Cardiac muscle cell (in vitro differentiated cells and primary cell): ENCODE data around the gene LEF1. TPM values are rescaled to one million over a fixed set of nuclear protein-coding genes. Genes with fewer than 3 reads are reported as not detected.

Source experiments
- DNase-seq, 2 donors: peaks; one replicate each; pipeline versions ENCODE4 v3.0.0 to v3.0.0-alpha.2; 2010 to 2017; ENCODE audit warnings: low read depth in 1 of 2, low spot score in 1 of 2
- H3K27ac ChIP-seq: fragments of 200-600 bp; sonication (generic); 2 replicates; pipeline ENCODE4 v1.5.1; 2016
- H3K27me3 ChIP-seq: fragments of 200-600 bp; sonication (generic); 2 replicates; pipeline ENCODE4 v1.6.0; 2016; ENCODE audit warnings: control low read depth
- H3K36me3 ChIP-seq: fragments of 200-600 bp; sonication (generic); 2 replicates; pipeline ENCODE4 v1.5.1; 2016; ENCODE audit warnings: control low read depth
- H3K4me1 ChIP-seq: fragments of 200-600 bp; sonication (generic); 2 replicates; pipeline ENCODE4 v1.8.1; 2017; ENCODE audit warnings: low read depth, mild to moderate bottlenecking, mixed run types
- H3K4me3 ChIP-seq: fragments of 200-600 bp; sonication (generic); 2 replicates; pipeline ENCODE4 v1.5.1; 2016; ENCODE audit warnings: mild to moderate bottlenecking
- H3K9me3 ChIP-seq: fragments of 200-600 bp; sonication (generic); 2 replicates; pipeline ENCODE4 v1.5.1; 2017; ENCODE audit warnings: low read depth, mild to moderate bottlenecking, control low read depth
- polyA plus RNA-seq: library from polyadenylated mRNA; unstranded; fragments of >200 nt; fragmentation: Nextera tagmentation; extraction: Ambion mirVana; gene quantifications from 2 replicates; pipeline ENCODE4 v1.2.1, GENCODE V29; 2016
- total RNA-seq: library from RNA; depleted of rRNA; stranded (reverse); fragments of >200 nt; gene quantifications from 2 replicates; pipeline ENCODE4 v1.2.3, GENCODE V29; 2016
- TF ChIP-seq, protein P1 (sequence below): IDR thresholded peaks from 2 replicates; pipeline ENCODE4 v1.5.1; 2012; ENCODE audit warnings: low read depth, mild to moderate bottlenecking, low read length

The LEF1 gene
- total and polyA plus RNA-seq, 2 experiments from 2014 or later = 69.1 to 70.3 TPM

DNA sequence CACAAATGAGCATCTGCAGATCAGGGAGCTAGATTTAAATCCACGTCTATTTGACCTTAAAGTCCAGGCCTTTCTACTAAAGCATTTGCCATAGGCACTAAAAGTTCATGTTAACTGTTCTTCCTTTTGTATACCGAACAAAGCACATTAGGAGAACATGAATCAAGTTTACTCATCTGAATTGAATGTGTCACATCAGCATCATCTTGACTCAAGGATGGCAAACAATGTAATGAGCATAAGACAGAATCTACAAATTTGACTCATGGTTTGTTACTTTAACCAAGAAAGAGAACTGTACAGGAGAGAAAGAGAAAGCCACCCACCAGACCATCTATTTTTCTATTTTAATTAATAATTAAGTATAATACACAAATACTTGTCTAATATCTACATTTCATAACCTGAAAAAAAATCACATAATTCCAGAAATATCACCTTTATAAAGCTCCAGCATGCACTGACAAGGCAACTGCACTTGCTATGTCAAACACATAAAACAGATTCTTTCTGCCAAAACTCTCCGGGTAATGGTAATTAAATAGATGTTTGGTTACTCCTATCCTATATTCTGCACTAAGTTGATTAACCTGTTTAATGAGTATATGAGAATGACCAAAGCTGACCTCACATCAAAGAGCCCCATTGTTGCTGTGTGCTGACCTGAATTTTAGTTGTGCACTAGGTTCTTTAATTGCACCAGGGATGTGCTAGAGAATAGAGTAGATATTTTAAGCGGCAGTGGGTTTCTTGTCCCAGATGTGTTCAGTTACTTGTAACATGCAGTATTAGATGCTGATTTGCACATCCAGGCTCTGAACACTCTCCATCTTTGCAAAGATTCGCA, 42.5 kb upstream of the LEF1 start:
- no peaks in the 10 kb centered on the region for H3K36me3 ChIP-seq
- TF ChIP-seq, protein P1, sequence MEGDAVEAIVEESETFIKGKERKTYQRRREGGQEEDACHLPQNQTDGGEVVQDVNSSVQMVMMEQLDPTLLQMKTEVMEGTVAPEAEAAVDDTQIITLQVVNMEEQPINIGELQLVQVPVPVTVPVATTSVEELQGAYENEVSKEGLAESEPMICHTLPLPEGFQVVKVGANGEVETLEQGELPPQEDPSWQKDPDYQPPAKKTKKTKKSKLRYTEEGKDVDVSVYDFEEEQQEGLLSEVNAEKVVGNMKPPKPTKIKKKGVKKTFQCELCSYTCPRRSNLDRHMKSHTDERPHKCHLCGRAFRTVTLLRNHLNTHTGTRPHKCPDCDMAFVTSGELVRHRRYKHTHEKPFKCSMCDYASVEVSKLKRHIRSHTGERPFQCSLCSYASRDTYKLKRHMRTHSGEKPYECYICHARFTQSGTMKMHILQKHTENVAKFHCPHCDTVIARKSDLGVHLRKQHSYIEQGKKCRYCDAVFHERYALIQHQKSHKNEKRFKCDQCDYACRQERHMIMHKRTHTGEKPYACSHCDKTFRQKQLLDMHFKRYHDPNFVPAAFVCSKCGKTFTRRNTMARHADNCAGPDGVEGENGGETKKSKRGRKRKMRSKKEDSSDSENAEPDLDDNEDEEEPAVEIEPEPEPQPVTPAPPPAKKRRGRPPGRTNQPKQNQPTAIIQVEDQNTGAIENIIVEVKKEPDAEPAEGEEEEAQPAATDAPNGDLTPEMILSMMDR = no peak
- H3K4me3 ChIP-seq = no peak overlapping the region
- H3K9me3 ChIP-seq = no peaks in the 10 kb centered on the region
- no peak for DNase-seq
- peaks cover 16% of the 10 kb centered on the region for H3K4me1 ChIP-seq
- H3K27ac ChIP-seq = no peak overlapping the region
- H3K27me3 ChIP-seq = no peaks in the 10 kb centered on the region

DNA sequence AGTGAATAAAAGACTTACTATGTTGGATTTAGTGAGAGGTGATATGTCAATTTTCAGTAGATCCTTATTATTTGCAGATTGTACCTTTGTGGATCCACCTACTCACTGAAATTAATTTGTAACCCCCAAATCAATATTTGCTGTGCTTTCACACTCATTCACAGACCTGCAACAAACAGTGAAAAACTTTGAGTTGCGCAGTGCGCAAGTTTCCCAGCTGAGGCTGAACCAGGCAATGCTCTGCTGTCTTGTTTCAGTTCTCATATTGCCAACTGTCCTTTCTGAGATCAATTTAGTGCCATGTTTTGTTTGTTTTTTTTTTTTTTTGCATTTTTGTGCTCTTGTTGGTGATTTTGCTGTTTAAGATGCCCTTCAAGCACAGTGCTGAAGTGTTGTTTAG, 40.8 kb upstream of the LEF1 start:
- TF ChIP-seq, protein P1 = no peak
- DNase-seq = no peak
- no peak overlapping the region for H3K4me3 ChIP-seq
- H3K9me3 ChIP-seq = no peaks in the 10 kb centered on the region
- no peaks in the 10 kb centered on the region for H3K27me3 ChIP-seq
- no peaks in the 10 kb centered on the region for H3K36me3 ChIP-seq
- H3K27ac ChIP-seq = no peak overlapping the region
- H3K4me1 ChIP-seq = peaks cover 16% of the 10 kb centered on the region

DNA sequence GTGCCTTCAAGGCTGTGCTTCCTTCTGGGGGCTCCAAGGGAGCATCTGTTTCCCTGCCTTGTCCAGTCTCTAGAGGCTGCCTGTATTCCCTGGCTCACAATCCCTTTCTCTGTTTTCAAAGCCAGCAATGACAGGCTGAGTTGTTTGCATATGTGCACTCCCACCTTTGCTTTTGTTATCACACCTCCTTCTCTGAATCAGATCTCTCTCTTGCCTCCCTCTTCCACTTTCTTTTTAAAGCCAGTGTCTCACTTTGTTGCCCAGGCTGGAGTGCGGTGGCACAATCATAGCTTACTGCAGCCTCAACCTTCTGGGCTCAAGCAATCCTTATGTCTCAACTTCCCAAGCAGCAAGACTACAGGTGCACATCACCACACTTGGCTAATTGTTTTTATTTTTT, 37.1 kb upstream of the LEF1 start:
- TF ChIP-seq, protein P1 = no peak

DNA sequence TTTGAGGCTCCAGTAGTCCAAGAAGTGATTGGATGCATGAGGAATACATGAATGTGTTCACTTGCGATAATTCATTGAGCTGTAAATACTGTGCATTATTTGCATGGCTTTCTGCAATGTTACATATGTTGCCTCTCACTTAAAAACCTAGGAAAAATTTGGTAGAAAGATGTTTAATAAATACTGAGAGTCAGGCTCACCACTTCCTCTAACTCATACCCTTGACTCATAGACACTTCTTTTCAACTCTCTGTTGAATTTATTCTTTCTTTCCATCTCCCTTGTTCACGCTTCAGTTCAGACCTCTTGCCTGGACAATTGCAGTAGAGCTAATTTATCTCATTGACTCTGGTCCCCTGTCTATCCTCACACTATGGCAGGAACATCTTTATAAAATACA, 35.8 kb upstream of the LEF1 start:
- Histone ChIP-seq H3K9me3 (no peaks in the 10 kb centered on the region), H3K36me3 (no peaks in the 10 kb centered on the region), H3K27ac (no peak overlapping the region), H3K27me3 (no peaks in the 10 kb centered on the region), H3K4me1 (peaks cover 11% of the 10 kb centered on the region), H3K4me3 (no peak overlapping the region)
- DNase-seq = no peak
- TF ChIP-seq, protein P1 = no peak

More for the DNA sequence above, 37.1 kb upstream of the LEF1 start:
- H3K4me1 ChIP-seq = no peaks in the 10 kb centered on the region
- no peaks in the 10 kb centered on the region for H3K27me3 ChIP-seq
- no peaks in the 10 kb centered on the region for H3K9me3 ChIP-seq
- no peak overlapping the region for H3K27ac ChIP-seq
- no peak for DNase-seq
- H3K4me3 ChIP-seq = no peak overlapping the region
- no peaks in the 10 kb centered on the region for H3K36me3 ChIP-seq

DNA sequence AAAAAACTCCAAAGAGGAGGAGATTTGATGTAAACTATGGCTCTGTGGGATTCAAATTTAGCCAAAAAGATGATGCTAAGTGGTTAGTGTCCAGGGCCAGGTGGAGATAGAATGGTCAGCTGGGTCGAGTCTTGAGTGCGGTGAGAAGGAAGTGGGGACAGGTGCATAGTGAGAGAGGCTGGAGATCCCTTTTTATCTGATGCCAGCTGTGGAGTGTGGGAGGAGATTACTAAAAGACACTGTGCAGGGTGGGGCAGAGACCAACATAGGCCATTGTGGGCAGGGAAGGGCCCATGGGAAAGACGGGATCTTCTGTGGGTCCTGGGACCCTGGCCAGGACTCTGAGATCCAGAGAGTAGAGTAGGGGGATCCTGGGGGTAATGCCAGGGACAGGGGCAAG, 34.6 kb upstream of the LEF1 start:
- no peak overlapping the region for H3K27ac ChIP-seq
- H3K36me3 ChIP-seq = no peaks in the 10 kb centered on the region
- H3K4me3 ChIP-seq = no peak overlapping the region
- H3K9me3 ChIP-seq = no peaks in the 10 kb centered on the region
- DNase-seq = no peak
- no peaks in the 10 kb centered on the region for H3K27me3 ChIP-seq
- H3K4me1 ChIP-seq = peaks cover 13% of the 10 kb centered on the region
- TF ChIP-seq, protein P1 = no peak
